Spinal cord (tissue), 10 donors: ENCODE results near the gene EDA2R. TPM values are rescaled to one million over a fixed set of nuclear protein-coding genes. Genes with fewer than 3 reads are reported as not detected.

Source experiments
- DNase-seq, 6 donors: peaks; one replicate each; pipeline versions ENCODE4 v3.0.0 to v3.0.0-alpha.2; 2013 to 2015; ENCODE audit warnings: low spot score in 6 of 6, low read depth in 4 of 6
- H3K27ac ChIP-seq: one replicate; pipeline ENCODE4 v1.5.1; 2013; ENCODE audit warnings: low read depth, low read length, control low read depth
- H3K27me3 ChIP-seq: one replicate; pipeline ENCODE4 v1.6.1; 2013; ENCODE audit warnings: low read length; ENCODE audit not compliant: control insufficient read depth, insufficient read depth
- H3K36me3 ChIP-seq: one replicate; pipeline ENCODE4 v1.6.1; 2013; ENCODE audit warnings: low read length; ENCODE audit not compliant: control insufficient read depth, insufficient read depth
- H3K4me1 ChIP-seq: one replicate; pipeline ENCODE4 v1.6.1; 2013; ENCODE audit warnings: low read length; ENCODE audit not compliant: control insufficient read depth, insufficient read depth
- H3K4me3 ChIP-seq: one replicate; pipeline ENCODE4 v1.5.1; 2013; ENCODE audit warnings: low read depth, low read length, control low read depth
- H3K9me3 ChIP-seq: one replicate; pipeline ENCODE4 v1.6.1; 2013; ENCODE audit warnings: low read length; ENCODE audit not compliant: control insufficient read depth, insufficient read depth
- WGBS: methylation state at CpG from one replicate; pipeline ENCODE4 v1.1.5; 2013; ENCODE audit warnings: missing lambda C conversion rate; ENCODE audit not compliant: insufficient coverage; 5-methylcytosine and 5-hydroxymethylcytosine counted together
- polyA plus RNA-seq, 2 donors: library from polyadenylated mRNA; unstranded; fragments of 120-200 nt; gene quantifications; one replicate each; pipeline ENCODE4 v1.2.1, GENCODE V29; 2013; ENCODE audit not compliant: insufficient read length in 2 of 2
- small RNA-seq: library from RNA; depleted of rRNA; stranded (forward); fragments of <200 nt; gene quantifications from one replicate; pipeline ENCODE3, GENCODE V24; 2014; ENCODE audit warnings: low replicate concordance
- total RNA-seq, 2 donors: library from RNA; depleted of rRNA in 1 of 2; stranded (reverse); fragments of 120-200 nt in 1 of 2; fragments of >200 nt in 1 of 2; gene quantifications; one replicate each; pipeline versions ENCODE4 v1.2.3 to v1.2.4, GENCODE V29; 2013 to 2014
- donor health status: healthy.

The EDA2R gene
- total and polyA plus RNA-seq, 4 donors = 1.7 to 3.7 (median 2.8) TPM

DNA sequence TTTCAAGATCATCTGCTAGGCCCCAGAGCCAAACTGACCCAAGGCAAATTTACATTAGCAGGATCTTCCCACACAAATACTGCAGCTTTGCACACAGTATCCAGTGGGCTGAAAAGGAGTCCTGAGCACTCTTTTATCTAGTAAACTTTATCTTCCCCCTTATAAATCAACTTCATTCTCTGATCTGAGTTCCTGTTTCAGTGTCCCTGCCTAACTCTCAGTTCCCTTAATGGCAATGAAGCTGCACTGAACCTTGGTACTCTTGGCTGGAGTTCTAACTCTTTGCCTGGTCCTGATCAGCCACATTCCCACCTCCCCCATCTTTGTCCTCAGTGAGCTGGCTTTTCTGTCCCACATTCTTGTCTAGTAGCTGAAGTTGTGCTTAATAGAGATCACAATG, 37.4 kb downstream of the EDA2R start:
- Histone ChIP-seq H3K9me3 (no peaks in the 10 kb centered on the region), H3K27me3 (no peaks in the 10 kb centered on the region), H3K4me1 (no peaks in the 10 kb centered on the region), H3K36me3 (no peaks in the 10 kb centered on the region), H3K4me3 (no peak overlapping the region), H3K27ac (no peak overlapping the region)
- no peak for DNase-seq

DNA sequence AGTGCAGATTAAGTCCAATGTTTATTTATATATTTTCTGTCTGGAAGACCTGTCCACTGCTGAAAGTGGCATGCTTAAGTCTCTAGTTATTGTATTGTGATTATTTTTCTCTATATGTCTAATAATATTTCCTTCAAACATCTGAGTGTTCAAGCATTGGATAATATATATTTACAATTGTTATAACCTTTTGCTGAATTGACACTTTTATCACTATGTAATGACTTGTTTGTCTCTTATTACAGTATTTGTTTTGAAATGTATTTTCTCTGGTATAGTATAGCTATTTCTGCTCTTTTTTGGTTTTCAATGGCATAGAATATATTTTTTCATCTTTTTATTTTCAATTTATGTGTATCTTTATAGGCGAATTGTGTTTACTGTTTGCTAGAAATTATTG, 59.7 kb downstream of the EDA2R start:
- no peaks in the 10 kb centered on the region for H3K27me3 ChIP-seq
- no peaks in the 10 kb centered on the region for H3K9me3 ChIP-seq
- no peak overlapping the region for H3K27ac ChIP-seq
- H3K4me3 ChIP-seq = no peak overlapping the region
- H3K36me3 ChIP-seq = no peaks in the 10 kb centered on the region
- DNase-seq = no peak
- no CpG with 5 or more reads among the region's 1 CpG for WGBS
- H3K4me1 ChIP-seq = no peaks in the 10 kb centered on the region

DNA sequence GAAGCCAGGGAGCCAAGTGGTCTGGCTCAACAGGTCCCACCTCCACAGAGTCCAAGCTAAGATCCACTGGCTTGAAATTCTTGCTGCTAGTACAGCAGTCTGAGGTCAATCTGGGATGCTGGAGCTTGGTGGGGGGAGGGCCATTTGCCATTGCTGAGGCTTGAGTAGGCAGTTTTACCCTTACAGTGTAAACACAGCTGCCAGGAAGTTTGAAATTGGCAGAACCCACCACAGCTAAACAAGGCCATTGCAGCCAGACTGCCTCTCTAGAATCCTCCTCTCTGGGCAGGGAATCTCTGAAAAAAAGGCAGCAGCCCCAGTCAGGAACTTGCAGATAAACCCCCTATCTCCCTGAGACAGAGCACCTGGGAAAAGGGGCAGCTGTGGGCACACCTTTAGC, 84.9 kb downstream of the EDA2R start:
- H3K36me3 ChIP-seq = no peaks in the 10 kb centered on the region
- no peak overlapping the region for H3K27ac ChIP-seq
- DNase-seq = no peak
- H3K9me3 ChIP-seq = peaks cover 2% of the 10 kb centered on the region
- no peaks in the 10 kb centered on the region for H3K4me1 ChIP-seq
- H3K27me3 ChIP-seq = no peaks in the 10 kb centered on the region
- no peak overlapping the region for H3K4me3 ChIP-seq

DNA sequence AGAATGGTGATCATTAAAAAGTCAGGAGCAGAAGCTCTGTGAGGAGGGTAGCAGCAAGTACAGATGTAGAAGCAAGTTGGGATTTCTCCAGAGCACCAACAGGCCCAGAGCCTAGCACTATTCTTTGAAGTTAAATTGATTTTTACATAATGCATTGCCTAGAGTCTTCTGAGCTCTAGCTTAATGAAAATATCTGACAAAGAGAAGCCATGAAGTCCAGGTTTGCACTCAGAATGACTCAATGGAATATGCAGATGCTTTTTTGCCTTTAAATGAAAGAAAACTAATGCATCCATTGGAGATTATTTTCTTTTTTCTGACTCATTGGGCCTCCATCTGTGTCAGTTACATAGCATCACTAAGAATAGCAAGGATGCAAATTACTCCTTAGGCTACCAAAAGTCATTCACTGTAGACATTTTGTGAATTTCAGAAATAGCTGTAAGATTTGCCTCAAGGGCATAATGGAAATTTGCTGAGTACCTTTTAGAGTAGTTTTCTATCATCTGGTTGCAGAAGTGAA, 91.0 kb downstream of the EDA2R start:
- DNase-seq = no peak
- no peaks in the 10 kb centered on the region for H3K4me1 ChIP-seq
- no peak overlapping the region for H3K27ac ChIP-seq
- no peaks in the 10 kb centered on the region for H3K9me3 ChIP-seq
- no peaks in the 10 kb centered on the region for H3K36me3 ChIP-seq
- H3K27me3 ChIP-seq = no peaks in the 10 kb centered on the region
- no peak overlapping the region for H3K4me3 ChIP-seq

Small RNA genes within 50 kb of the gene (small RNA-seq; reads per million reads assigned to genes)
- gene RNU6-394P = not detected
